GM12878 (cell line): ENCODE results near the gene RPL22L1. TPM values are rescaled to one million over a fixed set of nuclear protein-coding genes. Genes with fewer than 3 reads are reported as not detected.

Experiments
- ATF7 ChIP-seq: fragments of 450-650 bp; IDR thresholded peaks from 2 replicates; pipeline ENCODE4 v1.6.1; 2016; ENCODE audit warnings: low read depth, mild to moderate bottlenecking
- BACH1 ChIP-seq: fragments of 450-650 bp; IDR thresholded peaks from 2 replicates; pipeline ENCODE4 v1.6.1; 2017; ENCODE audit warnings: mild to moderate bottlenecking, borderline replicate concordance
- CBX5 ChIP-seq: sonication (generic); IDR thresholded peaks from 2 replicates; pipeline ENCODE4 v1.6.1; 2016; ENCODE audit warnings: low read depth, moderate library complexity, mild to moderate bottlenecking, inconsistent platforms
- HCFC1 ChIP-seq: fragments of 150-350 bp; IDR thresholded peaks from 2 replicates; pipeline ENCODE4 v1.6.1; 2014; ENCODE audit warnings: low read length
- JUNB ChIP-seq: IDR thresholded peaks from 2 replicates; pipeline ENCODE4 v1.6.1; 2016; ENCODE audit warnings: antibody characterized with exemption, mild to moderate bottlenecking
- JUND ChIP-seq: IDR thresholded peaks from 2 replicates; pipeline ENCODE4 v1.6.1; 2012; ENCODE audit warnings: low read depth, mild to moderate bottlenecking, low read length, improper control_type of control experiment, moderate library complexity
- NFIC ChIP-seq: IDR thresholded peaks from 2 replicates; pipeline ENCODE4 v1.6.1; 2012; ENCODE audit warnings: low read depth, mild to moderate bottlenecking, inconsistent platforms, low read length, moderate library complexity
- PML ChIP-seq: IDR thresholded peaks from 2 replicates; pipeline ENCODE4 v1.6.1; 2012; ENCODE audit warnings: low read length, inconsistent platforms
- RCOR1 ChIP-seq: conservative IDR thresholded peaks from 2 replicates; pipeline ENCODE4 v1.6.1; 2012; ENCODE audit warnings: low read depth, low read length, improper control_type of control experiment
- RELB ChIP-seq: fragments of 450-650 bp; IDR thresholded peaks from 2 replicates; pipeline ENCODE4 v1.6.1; 2017; ENCODE audit warnings: low read depth, mild to moderate bottlenecking, moderate library complexity
- SMAD1 ChIP-seq: fragments of 450-650 bp; IDR thresholded peaks from 2 replicates; pipeline ENCODE4 v1.6.1; 2018; ENCODE audit warnings: mild to moderate bottlenecking, low read depth; ENCODE audit not compliant: partially characterized antibody
- SMARCA5 ChIP-seq: fragments of 450-650 bp; IDR thresholded peaks from 2 replicates; pipeline ENCODE4 v1.6.1; 2017; ENCODE audit warnings: mild to moderate bottlenecking
- SREBF1 ChIP-seq: IDR thresholded peaks from 2 replicates; pipeline ENCODE4 v1.6.1; 2012; ENCODE audit warnings: mild to moderate bottlenecking, low read length
- STAT3 ChIP-seq: IDR thresholded peaks from 2 replicates; pipeline ENCODE4 v1.6.1; 2011; ENCODE audit warnings: low read depth, low read length, improper control_type of control experiment
- SUZ12 ChIP-seq: fragments of 200-600 bp; sonication (generic); IDR thresholded peaks from one replicate; pipeline ENCODE4 v1.6.1; 2018; ENCODE audit warnings: antibody characterized with exemption, mild to moderate bottlenecking; ENCODE audit not compliant: unreplicated experiment
- TAF1 ChIP-seq: IDR thresholded peaks from 2 replicates; pipeline ENCODE4 v1.6.1; 2011; ENCODE audit warnings: mild to moderate bottlenecking, low read depth, low read length, borderline replicate concordance
- TCF7 ChIP-seq: IDR thresholded peaks from 2 replicates; pipeline ENCODE4 v1.6.1; 2014; ENCODE audit warnings: antibody characterized with exemption, borderline replicate concordance
- polyA plus RNA-seq, 11 experiments: library from polyadenylated mRNA; depleted of rRNA in 4 of 11; unstranded in 6 of 11; stranded (reverse) in 5 of 11; fragments of >200 nt; fragmentation: Nextera tagmentation in 4 of 11; fragmentation: Illumina TruSeq in 1 of 11; extraction: Ambion mirVana in 4 of 11; extraction: Trizol in 1 of 11; gene quantifications; 1 replicate in 1 of 11; 2 replicates in 10 of 11; pipeline versions ENCODE4 v1.2.1 to v1.2.3, GENCODE V29; 2011 to 2016; ENCODE audit warnings: inconsistent platforms in 2 of 11, missing spikeins in 2 of 11, low read depth in 1 of 11
- total RNA-seq, 4 experiments: library from RNA; depleted of rRNA in 3 of 4; stranded (reverse); fragments of >200 nt in 3 of 4; fragmentation: Illumina TruSeq in 1 of 4; extraction: Trizol in 1 of 4; gene quantifications; 2 replicates each; pipeline versions ENCODE4 v1.2.1 to v1.2.3, GENCODE V29; 2013 to 2021
- TF ChIP-seq, protein P1 (sequence below): fragments of 450-650 bp; formaldehyde crosslinking; IDR thresholded peaks from 2 replicates; pipeline ENCODE4 v1.5.0; 2022; ENCODE audit warnings: mild to moderate bottlenecking, missing genetic modification characterization
- TF ChIP-seq, protein P2 (sequence below): IDR thresholded peaks from 2 replicates; pipeline ENCODE4 v1.6.1; 2011; ENCODE audit warnings: mild to moderate bottlenecking, low read depth, low read length, moderate library complexity; ENCODE audit not compliant: insufficient replicate concordance
- TF ChIP-seq, protein P3 (sequence below): IDR thresholded peaks from 2 replicates; pipeline ENCODE4 v1.6.1; 2011; ENCODE audit warnings: borderline replicate concordance, low read depth, mild to moderate bottlenecking, moderate library complexity, mixed read lengths, low read length; ENCODE audit not compliant: insufficient read depth; ENCODE audit errors: extremely low read length
- TF ChIP-seq, protein P4 (sequence below): fragments of 450-650 bp; IDR thresholded peaks from 2 replicates; pipeline ENCODE4 v1.6.1; 2016; ENCODE audit warnings: mild to moderate bottlenecking

Gene RPL22L1
- total and polyA plus RNA-seq, 10 of the 15 experiments (the other 5 are each of a cell fraction or from before 2014, with no cell fraction given), result 203 to 803 (median 422) TPM

GRCh38 chr3:170869645-170870593 is at the start of gene RPL22L1 (continued):
- TF ChIP-seq, protein P1, sequence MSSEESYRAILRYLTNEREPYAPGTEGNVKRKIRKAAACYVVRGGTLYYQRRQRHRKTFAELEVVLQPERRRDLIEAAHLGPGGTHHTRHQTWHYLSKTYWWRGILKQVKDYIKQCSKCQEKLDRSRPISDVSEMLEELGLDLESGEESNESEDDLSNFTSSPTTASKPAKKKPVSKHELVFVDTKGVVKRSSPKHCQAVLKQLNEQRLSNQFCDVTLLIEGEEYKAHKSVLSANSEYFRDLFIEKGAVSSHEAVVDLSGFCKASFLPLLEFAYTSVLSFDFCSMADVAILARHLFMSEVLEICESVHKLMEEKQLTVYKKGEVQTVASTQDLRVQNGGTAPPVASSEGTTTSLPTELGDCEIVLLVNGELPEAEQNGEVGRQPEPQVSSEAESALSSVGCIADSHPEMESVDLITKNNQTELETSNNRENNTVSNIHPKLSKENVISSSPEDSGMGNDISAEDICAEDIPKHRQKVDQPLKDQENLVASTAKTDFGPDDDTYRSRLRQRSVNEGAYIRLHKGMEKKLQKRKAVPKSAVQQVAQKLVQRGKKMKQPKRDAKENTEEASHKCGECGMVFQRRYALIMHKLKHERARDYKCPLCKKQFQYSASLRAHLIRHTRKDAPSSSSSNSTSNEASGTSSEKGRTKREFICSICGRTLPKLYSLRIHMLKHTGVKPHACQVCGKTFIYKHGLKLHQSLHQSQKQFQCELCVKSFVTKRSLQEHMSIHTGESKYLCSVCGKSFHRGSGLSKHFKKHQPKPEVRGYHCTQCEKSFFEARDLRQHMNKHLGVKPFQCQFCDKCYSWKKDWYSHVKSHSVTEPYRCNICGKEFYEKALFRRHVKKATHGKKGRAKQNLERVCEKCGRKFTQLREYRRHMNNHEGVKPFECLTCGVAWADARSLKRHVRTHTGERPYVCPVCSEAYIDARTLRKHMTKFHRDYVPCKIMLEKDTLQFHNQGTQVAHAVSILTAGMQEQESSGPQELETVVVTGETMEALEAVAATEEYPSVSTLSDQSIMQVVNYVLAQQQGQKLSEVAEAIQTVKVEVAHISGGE (CRISPR knock-in tag), result no peak
- TF ChIP-seq RELB (peak; percentile 87), SMARCA5 (peak; percentile 29), SUZ12 (no peak), SMAD1 (peak; percentile 83), NFIC (peak; percentile 33; the same call in 1 of the 2 replicates), TAF1 (peak; percentile 97), HCFC1 (peak; percentile 57), PML (peak; percentile 99), TCF7 (no peak), JUND (peak; percentile 33; the same call in 1 of the 2 replicates), JUNB (no peak), STAT3 (0 out of 2 replicates have a peak, but pooled peaks have one; percentile 33), RCOR1 (0 out of 2 replicates have a peak, but pooled peaks have one; percentile 59), BACH1 (peak; percentile 43), CBX5 (peak; percentile 75; the same call in 1 of the 2 replicates), ATF7 (peak; percentile 44), SREBF1 (no peak)
- TF ChIP-seq, protein P2, sequence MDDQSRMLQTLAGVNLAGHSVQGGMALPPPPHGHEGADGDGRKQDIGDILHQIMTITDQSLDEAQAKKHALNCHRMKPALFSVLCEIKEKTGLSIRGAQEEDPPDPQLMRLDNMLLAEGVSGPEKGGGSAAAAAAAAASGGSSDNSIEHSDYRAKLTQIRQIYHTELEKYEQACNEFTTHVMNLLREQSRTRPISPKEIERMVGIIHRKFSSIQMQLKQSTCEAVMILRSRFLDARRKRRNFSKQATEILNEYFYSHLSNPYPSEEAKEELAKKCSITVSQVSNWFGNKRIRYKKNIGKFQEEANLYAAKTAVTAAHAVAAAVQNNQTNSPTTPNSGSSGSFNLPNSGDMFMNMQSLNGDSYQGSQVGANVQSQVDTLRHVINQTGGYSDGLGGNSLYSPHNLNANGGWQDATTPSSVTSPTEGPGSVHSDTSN, result peak; percentile 18
- TF ChIP-seq, protein P3, sequence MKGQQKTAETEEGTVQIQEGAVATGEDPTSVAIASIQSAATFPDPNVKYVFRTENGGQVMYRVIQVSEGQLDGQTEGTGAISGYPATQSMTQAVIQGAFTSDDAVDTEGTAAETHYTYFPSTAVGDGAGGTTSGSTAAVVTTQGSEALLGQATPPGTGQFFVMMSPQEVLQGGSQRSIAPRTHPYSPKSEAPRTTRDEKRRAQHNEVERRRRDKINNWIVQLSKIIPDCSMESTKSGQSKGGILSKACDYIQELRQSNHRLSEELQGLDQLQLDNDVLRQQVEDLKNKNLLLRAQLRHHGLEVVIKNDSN, result peak; percentile 62
- TF ChIP-seq, protein P4, sequence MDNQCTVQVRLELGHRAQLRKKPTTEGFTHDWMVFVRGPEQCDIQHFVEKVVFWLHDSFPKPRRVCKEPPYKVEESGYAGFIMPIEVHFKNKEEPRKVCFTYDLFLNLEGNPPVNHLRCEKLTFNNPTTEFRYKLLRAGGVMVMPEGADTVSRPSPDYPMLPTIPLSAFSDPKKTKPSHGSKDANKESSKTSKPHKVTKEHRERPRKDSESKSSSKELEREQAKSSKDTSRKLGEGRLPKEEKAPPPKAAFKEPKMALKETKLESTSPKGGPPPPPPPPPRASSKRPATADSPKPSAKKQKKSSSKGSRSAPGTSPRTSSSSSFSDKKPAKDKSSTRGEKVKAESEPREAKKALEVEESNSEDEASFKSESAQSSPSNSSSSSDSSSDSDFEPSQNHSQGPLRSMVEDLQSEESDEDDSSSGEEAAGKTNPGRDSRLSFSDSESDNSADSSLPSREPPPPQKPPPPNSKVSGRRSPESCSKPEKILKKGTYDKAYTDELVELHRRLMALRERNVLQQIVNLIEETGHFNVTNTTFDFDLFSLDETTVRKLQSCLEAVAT, result peak; percentile 96
